ENCODE data around the gene NEK4.

NEK4 gene

GRCh38 chr3:52714335-52715302 lies 56.1 kb downstream of the NEK4 start:
- no peak for TF ChIP-seq GATA2 (IDR thresholded peaks at IDR 0.05; ENCODE audit: low read depth, low read length)
- TF ChIP-seq GATA3 (IDR thresholded peaks at IDR 0.05; ENCODE audit: low read depth, low read length) = no peak

DNA sequence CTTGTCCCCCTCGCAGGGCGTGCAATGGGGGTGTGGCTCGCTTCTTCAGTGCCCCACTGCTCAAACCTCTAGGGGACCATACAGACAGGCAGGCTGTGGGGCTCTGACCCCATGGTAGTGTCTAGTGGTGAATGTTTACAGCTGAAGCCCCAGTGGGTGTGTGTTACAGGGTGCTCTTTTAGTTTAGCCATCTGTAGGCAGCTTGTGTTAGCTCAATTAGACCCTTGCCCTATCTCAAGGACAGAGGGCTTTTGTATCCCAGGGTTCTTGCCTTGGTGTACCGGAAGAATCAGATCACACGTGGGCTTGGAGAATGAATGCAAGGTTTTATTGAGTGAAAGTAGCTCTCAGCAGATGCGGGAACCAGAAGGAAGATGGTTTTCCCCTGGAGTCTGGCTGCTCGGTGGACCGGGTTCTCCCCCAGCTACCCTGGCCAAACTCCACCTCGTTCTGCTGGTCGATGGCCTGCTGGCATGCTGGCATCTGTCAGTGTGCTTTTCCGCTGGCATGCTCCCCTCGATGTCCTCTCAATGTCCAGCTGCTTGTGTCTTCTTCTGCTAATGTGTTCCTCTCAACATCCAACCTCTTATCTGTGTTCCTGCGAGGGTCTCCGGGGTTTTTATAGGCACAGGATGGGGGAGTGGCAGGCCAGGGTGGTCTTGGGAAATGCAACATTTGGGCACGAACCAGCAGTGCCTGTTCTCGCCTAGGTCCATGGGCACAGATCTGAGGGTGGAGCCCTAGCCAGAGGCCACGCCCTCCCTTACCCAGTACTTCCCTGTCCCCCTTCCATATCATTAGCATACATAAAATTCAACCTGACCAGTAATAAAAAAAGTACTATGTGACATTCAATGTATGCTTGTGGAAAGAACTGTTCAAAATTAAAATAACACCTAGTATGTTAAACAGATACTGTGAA lies 58.2 kb downstream of the NEK4 start:
- TF ChIP-seq GATA2 (IDR thresholded peaks at IDR 0.05; ENCODE audit: low read depth, low read length) (no peak), GATA3 (IDR thresholded peaks at IDR 0.05; ENCODE audit: low read depth, low read length) (no peak)

GRCh38 chr3:52710512-52710911 lies 60.2 kb downstream of the NEK4 start:
- TF ChIP-seq GATA2 (IDR thresholded peaks at IDR 0.05; ENCODE audit: low read depth, low read length) (no peak), GATA3 (IDR thresholded peaks at IDR 0.05; ENCODE audit: low read depth, low read length) (no peak)

DNA sequence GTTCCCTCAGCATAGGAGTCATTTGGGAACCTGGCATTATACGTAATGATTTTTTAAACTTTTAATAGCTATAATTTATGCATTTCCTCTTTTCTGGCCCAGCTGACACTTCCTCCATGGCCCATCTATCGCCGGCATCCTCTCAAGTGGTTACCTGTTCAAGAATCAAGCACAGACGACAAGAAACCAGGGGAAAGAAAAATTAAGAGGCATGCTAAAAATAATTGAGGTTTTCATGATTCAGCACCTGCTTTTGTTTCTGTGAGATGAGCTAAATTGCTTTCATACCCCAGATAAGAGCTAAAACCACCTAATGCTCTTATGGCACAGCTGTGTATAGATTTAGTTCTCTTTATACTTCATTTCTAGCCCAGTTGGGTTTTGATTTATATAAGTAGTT lies 63.2 kb downstream of the NEK4 start:
- TF ChIP-seq GATA3 (IDR thresholded peaks at IDR 0.05; ENCODE audit: low read depth, low read length) = no peak
- TF ChIP-seq GATA2 (IDR thresholded peaks at IDR 0.05; ENCODE audit: low read depth, low read length) = no peak

- TF ChIP-seq GATA3 (IDR thresholded peaks at IDR 0.05; ENCODE audit: low read depth, low read length) = no peak
- no peak for TF ChIP-seq GATA2 (IDR thresholded peaks at IDR 0.05; ENCODE audit: low read depth, low read length)
Observed at GRCh38 chr3:52705688-52706686, 64.8 kb downstream of the NEK4 start, which contains the start of the genes GLT8D1 and SPCS1. GLT8D1 (minus strand) TSS chr3:52705791; CDS start chr3:52700460, 5,331 bp downstream. SPCS1 (plus strand) TSS chr3:52706106; CDS start chr3:52706247, 141 bp downstream.

- TF ChIP-seq GATA2 (IDR thresholded peaks at IDR 0.05; ENCODE audit: low read depth, low read length) = no peak
Observed at GRCh38 chr3:52705438-52705687, 65.4 kb downstream of the NEK4 start.

DNA sequence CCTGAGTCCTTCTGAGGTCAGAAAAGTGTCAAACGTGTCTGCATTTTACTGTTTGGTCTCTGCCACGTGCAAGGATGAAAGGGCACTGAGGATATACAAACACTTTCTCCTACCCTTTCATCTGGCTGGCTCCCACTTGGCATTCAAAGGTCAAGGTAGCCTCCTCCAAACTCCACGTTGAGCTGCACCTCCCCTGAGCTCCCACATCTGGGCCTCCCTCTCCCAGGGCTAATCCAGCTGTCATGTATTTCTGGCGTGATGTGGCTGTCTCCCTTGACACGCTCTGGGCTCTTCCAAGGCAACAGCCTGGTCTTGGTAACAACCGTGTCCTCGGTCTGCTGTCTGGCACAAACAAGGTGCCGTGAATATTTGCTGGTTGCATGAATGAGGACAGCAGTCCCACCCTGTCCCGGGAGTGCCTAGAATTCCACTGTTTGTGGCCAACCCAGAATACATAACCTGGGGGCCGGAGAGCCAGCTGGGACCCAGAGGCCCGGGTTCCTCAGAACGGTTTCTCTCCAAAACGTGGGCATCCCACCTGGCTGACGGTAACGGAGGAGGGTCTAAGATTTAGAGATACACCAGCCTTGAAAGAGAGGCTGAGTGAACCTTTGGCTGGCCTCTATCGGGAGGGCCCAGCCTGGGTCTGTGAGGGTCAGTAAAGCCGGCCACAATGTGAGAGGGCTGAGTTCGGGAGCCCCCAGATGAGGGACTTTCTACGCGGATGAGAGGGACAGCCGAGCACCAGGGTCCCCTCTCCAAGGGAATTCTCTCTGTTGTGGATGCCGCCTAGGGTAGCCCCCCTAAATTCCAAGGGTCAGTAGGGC lies 65.9 kb downstream of the NEK4 start:
- TF ChIP-seq GATA2 (IDR thresholded peaks at IDR 0.05; ENCODE audit: low read depth, low read length) (no peak), GATA3 (IDR thresholded peaks at IDR 0.05; ENCODE audit: low read depth, low read length) (no peak)

DNA sequence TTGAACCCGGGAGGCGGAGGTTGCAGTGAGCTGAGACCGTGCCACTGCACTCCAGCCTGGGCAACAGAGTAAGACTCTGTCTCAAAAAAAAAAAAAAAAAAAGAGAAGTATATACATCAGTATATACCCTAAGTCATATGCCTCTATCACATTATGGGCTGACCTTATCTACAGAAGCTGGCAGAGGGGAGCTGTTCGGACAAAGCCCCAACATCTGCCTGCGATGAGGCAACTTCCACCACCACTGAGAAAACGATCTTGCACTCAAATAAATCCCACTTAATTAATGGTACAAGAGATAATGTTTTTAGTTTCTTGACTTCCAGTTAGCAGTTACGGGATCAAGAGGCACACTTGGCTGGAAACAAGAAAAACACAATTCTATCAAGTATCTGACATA lies 67.4 kb downstream of the NEK4 start:
- TF ChIP-seq GATA3 (IDR thresholded peaks at IDR 0.05; ENCODE audit: low read depth, low read length) (no peak), GATA2 (IDR thresholded peaks at IDR 0.05; ENCODE audit: low read depth, low read length) (no peak)

GRCh38 chr3:52697632-52697965 lies 73.1 kb downstream of the NEK4 start:
- no peak for TF ChIP-seq GATA2 (IDR thresholded peaks at IDR 0.05; ENCODE audit: low read depth, low read length)
- TF ChIP-seq GATA3 (IDR thresholded peaks at IDR 0.05; ENCODE audit: low read depth, low read length) = no peak

DNA sequence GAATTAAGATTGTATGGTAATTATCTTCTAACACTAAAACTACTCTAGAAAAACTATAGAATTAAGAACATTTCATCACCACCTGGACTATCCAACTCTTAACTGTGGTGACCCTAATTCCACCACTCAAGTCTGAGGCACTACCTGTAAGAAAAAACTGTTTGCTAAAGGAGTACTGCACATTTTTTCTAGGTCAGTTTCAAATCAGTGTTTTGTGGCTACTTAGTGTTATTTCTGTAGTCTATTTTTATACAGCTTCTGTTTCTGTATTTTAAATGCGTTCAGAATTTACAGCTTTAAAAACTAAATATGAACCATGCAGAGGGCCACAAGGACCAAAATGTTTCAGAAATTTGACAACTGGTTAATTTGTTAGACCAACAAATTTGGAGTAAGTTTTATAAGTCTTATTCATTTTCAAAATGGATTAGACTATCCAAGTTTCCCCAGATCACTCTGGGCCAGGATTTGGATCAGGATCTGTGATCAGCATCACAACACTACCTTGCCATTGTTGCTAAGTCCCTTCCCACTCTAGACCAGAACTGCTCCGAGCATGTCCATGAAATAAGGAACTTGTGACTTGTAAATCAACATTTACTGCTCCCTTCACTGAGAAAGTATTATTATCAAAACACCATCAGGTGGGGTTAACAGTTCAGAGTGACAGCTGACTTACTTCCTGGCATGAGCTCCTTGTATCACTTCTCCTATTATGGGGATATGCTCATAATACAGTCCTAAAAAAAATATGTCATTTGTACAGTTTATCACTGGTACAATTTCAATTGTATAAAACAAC lies 73.7 kb downstream of the NEK4 start:
- no peak for TF ChIP-seq GATA3 (IDR thresholded peaks at IDR 0.05; ENCODE audit: low read depth, low read length)

GRCh38 chr3:52695798-52696671 lies 74.7 kb downstream of the NEK4 start:
- TF ChIP-seq GATA2 (IDR thresholded peaks at IDR 0.05; ENCODE audit: low read depth, low read length) (no peak), GATA3 (IDR thresholded peaks at IDR 0.05; ENCODE audit: low read depth, low read length) (no peak)

All from SH-SY5Y (cell line).